NT2/D1 (cell line): Measurements from ENCODE around the gene CACNA1C.

Experiments used
- DNase-seq: peaks from one replicate; pipeline ENCODE4 v3.0.0-alpha.2; 2011; ENCODE audit warnings: low read depth, low spot score
- H3K27me3 ChIP-seq: 2 replicates; pipeline ENCODE4 v1.6.0; 2011; ENCODE audit warnings: mild to moderate bottlenecking; ENCODE audit not compliant: insufficient read length, insufficient read depth
- H3K36me3 ChIP-seq: 2 replicates; pipeline ENCODE4 v1.6.1; 2011; ENCODE audit warnings: mild to moderate bottlenecking, low read length, mixed read lengths; ENCODE audit not compliant: insufficient read depth, insufficient read length
- H3K4me1 ChIP-seq: 2 replicates; pipeline ENCODE4 v1.5.1; 2011; ENCODE audit not compliant: insufficient read depth, insufficient read length
- H3K4me3 ChIP-seq: 2 replicates; pipeline ENCODE4 v1.5.1; 2011; ENCODE audit warnings: low read depth; ENCODE audit not compliant: insufficient read length
- H3K9ac ChIP-seq: 2 replicates; pipeline ENCODE4 v1.6.0; 2011; ENCODE audit warnings: low read depth; ENCODE audit not compliant: insufficient read length
- H3K9me3 ChIP-seq: 2 replicates; pipeline ENCODE4 v1.5.1; 2011; ENCODE audit warnings: mild to moderate bottlenecking, low read length; ENCODE audit not compliant: insufficient read depth
- SUZ12 ChIP-seq: IDR thresholded peaks from 2 replicates; pipeline ENCODE4 v1.6.1; 2011; ENCODE audit not compliant: insufficient read length, insufficient read depth; ENCODE audit errors: extremely low read depth
- YY1 ChIP-seq: IDR thresholded peaks from 2 replicates; pipeline ENCODE4 v1.6.1; 2011; ENCODE audit not compliant: insufficient read length, insufficient read depth
- ZNF274 ChIP-seq: IDR thresholded peaks from 2 replicates; pipeline ENCODE4 v1.6.1; 2011; ENCODE audit warnings: mild to moderate bottlenecking, low read depth, low read length

CACNA1C gene

DNA sequence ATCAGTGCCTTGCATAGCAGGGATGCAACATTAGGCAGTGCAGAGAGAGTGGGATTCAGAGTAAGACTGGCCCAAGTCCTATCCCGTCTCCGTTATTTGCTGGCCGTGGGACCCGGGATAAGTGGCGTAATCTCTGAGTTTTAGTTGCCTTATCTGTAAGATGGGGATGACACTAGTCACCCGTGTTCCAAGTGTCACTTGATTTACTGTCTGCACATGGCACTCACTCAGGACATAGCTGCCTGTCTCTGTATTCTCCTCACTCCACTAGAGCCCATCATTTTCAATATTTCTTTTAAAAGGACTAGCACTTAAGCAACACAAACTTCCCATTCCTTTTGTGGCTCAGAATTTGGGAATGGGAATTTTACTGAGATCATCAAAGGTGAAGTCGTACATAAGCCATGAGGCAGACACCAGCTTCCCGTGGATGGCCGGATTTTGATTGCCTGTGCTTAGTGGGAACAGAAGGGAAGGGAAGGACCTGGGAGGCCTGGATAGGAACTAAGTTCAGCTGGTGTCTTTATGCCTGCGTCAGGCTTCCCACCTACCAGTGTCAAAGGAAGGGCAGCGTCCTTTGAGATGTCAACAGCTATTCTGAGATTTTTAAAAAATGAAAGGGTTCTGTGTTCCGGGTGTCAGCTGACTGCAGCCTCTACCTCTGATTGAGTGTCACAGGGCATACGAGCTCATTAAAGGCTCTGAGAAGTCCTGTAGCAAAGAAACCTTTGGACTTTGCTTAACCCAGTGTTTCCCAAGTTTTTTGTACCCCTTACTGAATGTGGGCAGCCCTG is 361.4 kb downstream of the CACNA1C start:
- Histone ChIP-seq H3K27me3 (peaks cover 5% of the 10 kb centered on the region), H3K4me1 (peaks cover 24% of the 10 kb centered on the region), H3K4me3 (no peak overlapping the region), H3K9ac (no peak overlapping the region), H3K36me3 (no peaks in the 10 kb centered on the region), H3K9me3 (no peaks in the 10 kb centered on the region)
- TF ChIP-seq SUZ12 (no peak), ZNF274 (no peak), YY1 (no peak)
- DNase-seq: no peak

DNA sequence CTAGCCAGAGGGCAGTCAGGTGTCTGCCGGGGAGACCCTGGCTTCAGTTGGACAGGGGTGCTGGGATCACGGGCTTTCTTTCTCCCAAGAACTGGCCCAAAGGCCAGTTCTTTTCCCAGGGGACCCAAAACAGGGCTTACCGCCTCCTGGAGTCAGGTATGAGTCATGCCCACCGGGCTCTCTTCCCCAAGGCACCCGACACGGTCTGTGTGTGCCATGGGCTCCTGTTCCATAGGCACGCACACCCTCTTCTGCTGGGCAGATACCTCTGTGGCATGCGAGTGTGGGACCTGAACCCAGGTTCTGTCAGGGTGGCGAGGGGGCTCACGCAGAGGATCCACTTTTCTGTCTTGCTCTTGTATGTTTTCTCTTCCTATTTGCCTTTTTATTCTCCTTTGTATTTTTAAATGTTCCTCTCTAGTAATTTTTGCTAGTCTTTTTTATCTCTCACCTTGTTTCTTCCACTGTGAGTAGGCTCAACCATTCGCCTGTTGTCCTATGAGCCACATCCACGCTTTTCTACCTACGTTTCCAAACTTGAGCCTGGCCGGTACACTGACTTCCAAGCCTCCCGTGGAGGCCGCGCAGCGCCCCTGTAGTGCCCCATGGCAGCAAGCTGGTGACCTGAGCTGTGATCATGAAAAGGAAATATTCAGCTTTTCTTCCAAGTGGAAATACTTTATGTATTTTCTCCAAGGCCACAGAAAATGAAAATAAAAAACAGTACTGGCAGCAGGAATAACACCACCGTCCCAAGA is 362.2 kb downstream of the CACNA1C start:
- Histone ChIP-seq H3K9me3 (no peaks in the 10 kb centered on the region), H3K4me1 (peaks cover 24% of the 10 kb centered on the region), H3K36me3 (no peaks in the 10 kb centered on the region), H3K4me3 (no peak overlapping the region), H3K27me3 (peaks cover 1% of the 10 kb centered on the region), H3K9ac (no peak overlapping the region)
- TF ChIP-seq YY1 (no peak), SUZ12 (no peak), ZNF274 (no peak)
- DNase-seq: no peak

DNA sequence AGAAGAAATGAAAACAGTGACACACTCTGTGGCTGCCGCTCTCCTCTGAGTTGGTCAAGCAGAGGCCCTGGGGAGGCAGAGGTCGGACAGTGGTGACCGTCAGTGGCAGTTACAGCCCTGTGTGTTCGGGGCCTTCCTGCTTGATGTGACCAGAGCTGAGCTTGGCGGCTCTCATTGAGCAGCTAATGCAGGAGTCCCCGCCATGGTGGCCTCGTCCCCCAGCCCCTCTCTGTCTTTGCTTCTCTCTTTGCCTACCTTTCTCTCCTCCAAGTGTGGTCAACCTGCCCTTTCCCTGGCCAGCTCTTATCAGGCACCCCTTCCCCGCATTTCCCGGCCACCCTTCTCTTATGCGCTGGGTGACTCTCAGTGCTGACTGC is 362.8 kb downstream of the CACNA1C start:
- Histone ChIP-seq H3K36me3 (no peaks in the 10 kb centered on the region), H3K4me3 (no peak overlapping the region), H3K27me3 (no peaks in the 10 kb centered on the region), H3K9me3 (no peaks in the 10 kb centered on the region), H3K4me1 (peaks cover 24% of the 10 kb centered on the region), H3K9ac (no peak overlapping the region)
- no peak for TF ChIP-seq ZNF274
- TF ChIP-seq SUZ12: no peak
- TF ChIP-seq YY1: no peak
- DNase-seq: no peak

DNA sequence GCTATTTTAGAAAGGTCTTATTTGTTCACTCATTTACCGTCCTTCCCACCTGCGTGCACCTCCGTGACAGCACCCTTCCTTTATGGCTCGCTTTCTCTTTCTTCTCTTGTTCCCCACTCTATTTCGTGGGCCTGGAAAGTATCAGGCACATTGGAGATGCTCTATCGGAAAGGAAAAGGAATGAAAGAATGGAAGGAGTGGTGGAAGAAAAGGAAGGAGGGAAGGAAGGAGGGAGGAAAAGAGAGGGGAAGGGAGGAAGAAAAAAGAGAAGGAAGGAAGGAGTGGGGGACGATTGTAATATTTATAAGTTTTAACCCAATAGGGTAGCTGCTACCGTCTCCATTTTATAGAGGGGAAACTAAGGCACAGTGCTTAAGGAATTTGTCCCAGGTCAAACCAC is 363.4 kb downstream of the CACNA1C start:
- Histone ChIP-seq H3K4me1 (peaks cover 20% of the 10 kb centered on the region), H3K36me3 (no peaks in the 10 kb centered on the region), H3K27me3 (no peaks in the 10 kb centered on the region), H3K9ac (no peak overlapping the region), H3K4me3 (no peak overlapping the region), H3K9me3 (no peaks in the 10 kb centered on the region)
- DNase-seq: no peak
- TF ChIP-seq ZNF274: no peak
- TF ChIP-seq SUZ12: no peak
- TF ChIP-seq YY1: no peak

DNA sequence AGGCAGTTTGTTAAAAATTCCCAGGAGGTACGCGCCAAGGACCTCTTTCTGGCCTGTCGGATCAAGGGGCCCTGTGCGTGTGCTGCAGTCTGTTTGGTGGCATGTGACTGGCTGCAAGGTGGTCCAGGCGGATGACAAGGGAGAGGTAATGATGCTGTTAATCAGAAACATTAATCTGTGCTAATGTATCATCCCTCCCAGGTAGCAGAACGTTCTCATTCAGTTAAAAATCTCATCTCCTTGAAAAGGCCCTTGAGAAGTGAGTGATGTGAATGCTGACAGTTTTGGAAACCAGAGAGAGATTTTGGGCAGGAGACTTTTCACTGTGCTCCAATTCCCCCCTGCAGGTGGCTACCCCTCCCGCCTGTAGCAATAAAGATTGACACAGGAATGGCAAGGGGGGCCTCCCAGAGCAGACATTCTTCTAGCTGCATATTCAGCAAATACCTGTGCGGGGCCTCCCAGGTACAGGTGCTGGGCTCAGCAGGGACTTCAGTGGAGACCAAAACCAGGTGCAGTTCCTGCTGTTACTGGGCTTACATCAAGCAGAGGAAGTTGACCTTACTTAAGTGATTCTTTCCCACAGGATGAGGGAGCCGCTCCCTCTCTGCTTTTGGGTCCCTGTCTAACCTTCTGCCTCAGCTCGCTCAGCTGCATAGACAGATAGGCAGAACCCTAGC is 364.8 kb downstream of the CACNA1C start:
- TF ChIP-seq ZNF274: no peak
- no peak for TF ChIP-seq YY1
- TF ChIP-seq SUZ12: no peak
- Histone ChIP-seq H3K9me3 (no peaks in the 10 kb centered on the region), H3K27me3 (no peaks in the 10 kb centered on the region), H3K4me3 (no peak overlapping the region), H3K9ac (no peak overlapping the region), H3K4me1 (peaks cover 12% of the 10 kb centered on the region), H3K36me3 (no peaks in the 10 kb centered on the region)
- DNase-seq: no peak

DNA sequence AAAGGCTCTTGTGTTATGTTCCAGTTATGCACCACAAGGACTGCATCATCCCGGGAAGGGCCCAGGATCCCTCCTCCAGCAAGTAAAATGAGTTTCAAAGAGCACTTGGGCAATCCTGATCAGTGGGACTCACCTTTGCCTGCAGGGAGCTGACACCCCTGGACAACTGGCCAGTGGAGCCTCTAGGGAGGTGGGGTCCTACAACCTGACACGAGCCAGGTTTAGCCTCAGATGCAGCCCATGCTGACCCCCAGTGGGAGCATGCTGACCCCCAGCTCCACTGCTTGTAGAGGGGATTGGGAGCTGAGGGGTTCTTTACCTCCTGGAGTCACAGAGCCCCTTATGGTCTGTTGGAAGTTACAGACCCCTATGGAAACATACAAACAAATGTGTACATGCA is 365.8 kb downstream of the CACNA1C start:
- Histone ChIP-seq H3K4me1 (peaks cover 12% of the 10 kb centered on the region), H3K36me3 (no peaks in the 10 kb centered on the region), H3K27me3 (no peaks in the 10 kb centered on the region), H3K9ac (no peak overlapping the region), H3K4me3 (no peak overlapping the region), H3K9me3 (no peaks in the 10 kb centered on the region)
- no peak for TF ChIP-seq SUZ12
- TF ChIP-seq ZNF274: no peak
- TF ChIP-seq YY1: no peak
- DNase-seq: no peak

DNA sequence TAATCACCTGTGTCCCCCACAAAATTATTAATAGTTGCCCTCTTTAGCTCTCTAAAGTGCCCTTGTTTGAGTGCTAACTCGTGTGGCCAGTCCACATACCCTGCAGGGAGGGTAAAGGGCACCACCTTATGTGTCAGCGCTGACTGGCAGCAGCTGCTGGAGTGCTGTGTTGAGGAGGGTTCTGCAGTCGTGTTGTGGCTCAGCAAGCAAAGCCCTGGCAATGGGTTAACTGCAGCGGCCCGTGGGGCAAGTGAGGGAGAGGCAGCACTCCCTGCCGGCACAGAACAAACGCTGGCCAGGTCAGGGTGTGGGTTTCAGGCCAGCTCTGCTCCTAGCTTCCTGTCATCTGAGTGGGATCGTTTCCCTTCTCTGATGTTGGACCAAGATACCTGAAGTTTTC is 369.8 kb downstream of the CACNA1C start:
- H3K27me3 ChIP-seq: no peaks in the 10 kb centered on the region

More for the DNA sequence above, 369.8 kb downstream of the CACNA1C start:
- H3K9me3 ChIP-seq: peaks cover 8% of the 10 kb centered on the region; the same call in 1 of the 2 replicates
- H3K36me3 ChIP-seq: no peaks in the 10 kb centered on the region
- H3K4me1 ChIP-seq: peaks cover 8% of the 10 kb centered on the region
- H3K4me3 ChIP-seq: no peak overlapping the region
- no peak for TF ChIP-seq ZNF274
- no peak for TF ChIP-seq YY1
- TF ChIP-seq SUZ12: no peak
- no peak overlapping the region for H3K9ac ChIP-seq
- no peak for DNase-seq
